Liver (tissue), 9 donors: ENCODE results near the gene TAS1R1. TPM values are rescaled to one million over a fixed set of nuclear protein-coding genes. Genes with fewer than 3 reads are reported as not detected.

Experiments
- DNase-seq: peaks from one replicate; pipeline ENCODE4 v3.0.0-alpha.2; 2017; ENCODE audit warnings: low spot score
- H3K27ac ChIP-seq, 2 donors: one replicate each; pipeline ENCODE4 v1.7.0; 2013; ENCODE audit warnings: inconsistent platforms in 2 of 2, low read length in 2 of 2, control low read depth in 1 of 2, low read depth in 1 of 2, mild to moderate bottlenecking in 1 of 2
- H3K27me3 ChIP-seq, 4 donors: one replicate each; pipeline versions ENCODE4 v1.6.1 to v1.7.0; 2013; ENCODE audit warnings: low read length in 3 of 4, inconsistent platforms in 1 of 4, mild to moderate bottlenecking in 1 of 4, moderate library complexity in 1 of 4; ENCODE audit not compliant: control insufficient read depth in 4 of 4, insufficient read depth in 4 of 4
- H3K36me3 ChIP-seq, 4 donors: one replicate each; pipeline versions ENCODE4 v1.6.1 to v1.7.0; 2013; ENCODE audit warnings: low read length in 3 of 4, mild to moderate bottlenecking in 3 of 4, low read depth in 1 of 4, moderate library complexity in 1 of 4; ENCODE audit not compliant: control insufficient read depth in 4 of 4, insufficient read depth in 3 of 4
- H3K4me1 ChIP-seq, 4 donors: one replicate each; pipeline versions ENCODE4 v1.6.1 to v1.7.0; 2013; ENCODE audit warnings: low read length in 3 of 4, mild to moderate bottlenecking in 3 of 4, moderate library complexity in 1 of 4; ENCODE audit not compliant: control insufficient read depth in 4 of 4, insufficient read depth in 4 of 4
- H3K4me3 ChIP-seq, 3 donors: one replicate each; pipeline versions ENCODE4 v1.6.1 to v1.7.0; 2013; ENCODE audit warnings: low read length in 3 of 3, control low read depth in 1 of 3, low read depth in 1 of 3, mild to moderate bottlenecking in 1 of 3
- H3K9ac ChIP-seq, 2 donors: one replicate each; pipeline ENCODE4 v1.7.0; 2013; ENCODE audit warnings: low read length in 2 of 2, mild to moderate bottlenecking in 2 of 2, moderate library complexity in 2 of 2, control low read depth in 1 of 2, low read depth in 1 of 2
- H3K9me3 ChIP-seq, 4 donors: one replicate each; pipeline versions ENCODE4 v1.6.1 to v1.7.0; 2013; ENCODE audit warnings: low read length in 3 of 4; ENCODE audit not compliant: control insufficient read depth in 4 of 4
- ATF3 ChIP-seq: IDR thresholded peaks from 2 replicates; pipeline ENCODE4 v1.6.1; 2016; ENCODE audit warnings: antibody characterized with exemption
- EGR1 ChIP-seq, 2 donors: IDR thresholded peaks; 2 replicates each; pipeline ENCODE4 v1.6.1; 2016 to 2018; ENCODE audit warnings: antibody characterized with exemption in 2 of 2, low read depth in 2 of 2
- FOXA1 ChIP-seq: IDR thresholded peaks from 2 replicates; pipeline ENCODE4 v1.6.1; 2016; ENCODE audit warnings: antibody characterized with exemption
- FOXA2 ChIP-seq: IDR thresholded peaks from 2 replicates; pipeline ENCODE4 v1.6.1; 2016; ENCODE audit warnings: antibody characterized with exemption
- GABPA ChIP-seq, 2 donors: IDR thresholded peaks in 1 of 2; conservative IDR thresholded peaks in 1 of 2; 2 replicates each; pipeline ENCODE4 v1.6.1; 2016; ENCODE audit warnings: antibody characterized with exemption in 2 of 2, mild to moderate bottlenecking in 1 of 2, moderate library complexity in 1 of 2
- HNF4A ChIP-seq, 2 donors: conservative IDR thresholded peaks; 2 replicates each; pipeline ENCODE4 v1.6.1; 2016; ENCODE audit warnings: antibody characterized with exemption in 2 of 2, mild to moderate bottlenecking in 2 of 2
- HNF4G ChIP-seq: IDR thresholded peaks from 2 replicates; pipeline ENCODE4 v1.6.1; 2016; ENCODE audit warnings: antibody characterized with exemption
- JUND ChIP-seq, 2 donors: IDR thresholded peaks; 2 replicates each; pipeline ENCODE4 v1.6.1; 2016; ENCODE audit warnings: antibody characterized with exemption in 2 of 2
- NR2F2 ChIP-seq: IDR thresholded peaks from 2 replicates; pipeline ENCODE4 v1.6.1; 2016; ENCODE audit warnings: antibody characterized with exemption
- RAD21 ChIP-seq, 2 donors: IDR thresholded peaks; 2 replicates each; pipeline ENCODE4 v1.6.1; 2016; ENCODE audit warnings: antibody characterized with exemption in 2 of 2, mild to moderate bottlenecking in 2 of 2
- RXRA ChIP-seq, 2 donors: IDR thresholded peaks; 2 replicates each; pipeline ENCODE4 v1.6.1; 2017 to 2018; ENCODE audit warnings: antibody characterized with exemption in 2 of 2, mild to moderate bottlenecking in 1 of 2
- SP1 ChIP-seq: IDR thresholded peaks from 2 replicates; pipeline ENCODE4 v1.6.1; 2018; ENCODE audit warnings: antibody characterized with exemption, mild to moderate bottlenecking
- TAF1 ChIP-seq: conservative IDR thresholded peaks from 2 replicates; pipeline ENCODE4 v1.6.1; 2016; ENCODE audit warnings: antibody characterized with exemption, mild to moderate bottlenecking
- YY1 ChIP-seq: IDR thresholded peaks from 2 replicates; pipeline ENCODE4 v1.6.1; 2016; ENCODE audit warnings: antibody characterized with exemption, mild to moderate bottlenecking
- ZBTB33 ChIP-seq: IDR thresholded peaks from 2 replicates; pipeline ENCODE4 v1.6.1; 2016; ENCODE audit warnings: antibody characterized with exemption
- WGBS: extraction: QIAGEN DNeasy Blood & Tissue Kit; methylation state at CpG from one replicate; pipeline ENCODE4 v1.1.7; 2013; 5-methylcytosine and 5-hydroxymethylcytosine counted together
- polyA plus RNA-seq, 2 donors: library from polyadenylated mRNA; stranded (reverse) in 1 of 2; unstranded in 1 of 2; fragments of 200-250 nt in 1 of 2; fragments of >200 nt in 1 of 2; fragmentation: Nextera tagmentation in 1 of 2; extraction: Ambion mirVana in 1 of 2; gene quantifications; one replicate each; pipeline versions ENCODE4 v1.2.1 to v1.2.3, GENCODE V29; 2013 to 2015
- total RNA-seq, 2 donors: library from RNA; depleted of rRNA; stranded (reverse); fragments of >200 nt; gene quantifications; one replicate each; pipeline ENCODE4 v1.2.3, GENCODE V29; 2014
- TF ChIP-seq, protein P1 (sequence below): IDR thresholded peaks from 2 replicates; pipeline ENCODE4 v1.6.1; 2016; ENCODE audit warnings: antibody characterized with exemption, mild to moderate bottlenecking
- TF ChIP-seq, protein P2 (sequence below): fragments of 150-350 bp; IDR thresholded peaks from 2 replicates; pipeline ENCODE4 v1.5.1; 2017; ENCODE audit warnings: improper control_type of control experiment, low read depth, low read length; ENCODE audit not compliant: missing input control
- donor health status: healthy.
- donor health status: healthy.
- donor health status: healthy.
- donor health status: healthy.
- donor health status: healthy.

TAS1R1 gene
- total and polyA plus RNA-seq, 4 donors: not detected

DNA sequence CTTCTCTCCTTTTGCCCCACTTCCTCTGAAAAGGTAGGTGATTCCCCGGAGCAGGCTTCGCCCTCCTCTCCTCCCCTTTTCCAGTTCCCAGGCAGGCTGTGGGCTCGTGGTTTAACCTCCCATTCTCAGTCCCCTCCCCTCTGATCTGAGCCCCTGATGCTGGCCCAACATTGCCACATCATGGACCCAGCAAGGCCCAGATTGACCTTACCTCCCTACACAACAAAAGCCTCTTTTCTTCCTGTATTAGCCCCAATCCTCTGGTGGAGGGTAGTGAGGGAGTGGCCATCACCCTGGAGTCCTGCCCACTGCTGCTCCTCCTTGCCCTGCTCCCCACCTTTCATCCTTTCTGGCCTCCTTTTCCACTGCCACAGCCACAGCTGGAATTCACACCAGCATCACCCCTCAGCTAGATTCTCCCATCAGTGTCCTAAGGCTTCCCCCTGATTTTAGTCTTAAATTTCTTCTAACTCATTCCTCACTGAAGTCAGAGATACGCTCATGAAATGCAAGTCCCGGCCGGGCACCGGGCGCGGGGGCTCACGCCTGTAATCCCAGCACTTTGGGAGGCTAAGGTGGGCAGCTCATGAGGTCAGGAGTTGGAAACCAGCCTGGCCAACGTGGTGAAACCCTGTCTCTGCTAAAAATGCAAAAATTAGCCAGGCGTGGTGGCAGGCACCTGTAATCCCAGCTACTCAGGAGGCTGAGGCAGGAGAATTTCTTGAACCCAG lies 17.7 kb downstream of the TAS1R1 start:
- H3K9ac ChIP-seq: no peak overlapping the region

More for the DNA sequence above, 17.7 kb downstream of the TAS1R1 start:
- Histone ChIP-seq H3K4me3 (no peak overlapping the region), H3K9me3 (no peaks in the 10 kb centered on the region), H3K27me3 (no peaks in the 10 kb centered on the region), H3K36me3 (no peaks in the 10 kb centered on the region), H3K4me1 (peaks cover 0 to under 1% (median 0%) of the 10 kb centered on the region in 4 donors), H3K27ac (no peak overlapping the region)
- no peak for DNase-seq
- TF ChIP-seq GABPA (IDR thresholded peaks at IDR 0.05 in 1 of 2, conservative IDR thresholded peaks at IDR 0.05 in 1 of 2) (no peak), FOXA2 (no peak), HNF4G (no peak), EGR1 (IDR thresholded peaks at IDR 0.05; ENCODE audit: low read depth in 2 of 2) (no peak), HNF4A (conservative IDR thresholded peaks at IDR 0.05) (no peak), JUND (IDR thresholded peaks at IDR 0.05) (no peak), ATF3 (no peak), RXRA (IDR thresholded peaks at IDR 0.05) (no peak), FOXA1 (no peak), ZBTB33 (no peak), TAF1 (no peak), SP1 (no peak), YY1 (no peak), NR2F2 (no peak), RAD21 (IDR thresholded peaks at IDR 0.05) (no peak)
- TF ChIP-seq, protein P1, sequence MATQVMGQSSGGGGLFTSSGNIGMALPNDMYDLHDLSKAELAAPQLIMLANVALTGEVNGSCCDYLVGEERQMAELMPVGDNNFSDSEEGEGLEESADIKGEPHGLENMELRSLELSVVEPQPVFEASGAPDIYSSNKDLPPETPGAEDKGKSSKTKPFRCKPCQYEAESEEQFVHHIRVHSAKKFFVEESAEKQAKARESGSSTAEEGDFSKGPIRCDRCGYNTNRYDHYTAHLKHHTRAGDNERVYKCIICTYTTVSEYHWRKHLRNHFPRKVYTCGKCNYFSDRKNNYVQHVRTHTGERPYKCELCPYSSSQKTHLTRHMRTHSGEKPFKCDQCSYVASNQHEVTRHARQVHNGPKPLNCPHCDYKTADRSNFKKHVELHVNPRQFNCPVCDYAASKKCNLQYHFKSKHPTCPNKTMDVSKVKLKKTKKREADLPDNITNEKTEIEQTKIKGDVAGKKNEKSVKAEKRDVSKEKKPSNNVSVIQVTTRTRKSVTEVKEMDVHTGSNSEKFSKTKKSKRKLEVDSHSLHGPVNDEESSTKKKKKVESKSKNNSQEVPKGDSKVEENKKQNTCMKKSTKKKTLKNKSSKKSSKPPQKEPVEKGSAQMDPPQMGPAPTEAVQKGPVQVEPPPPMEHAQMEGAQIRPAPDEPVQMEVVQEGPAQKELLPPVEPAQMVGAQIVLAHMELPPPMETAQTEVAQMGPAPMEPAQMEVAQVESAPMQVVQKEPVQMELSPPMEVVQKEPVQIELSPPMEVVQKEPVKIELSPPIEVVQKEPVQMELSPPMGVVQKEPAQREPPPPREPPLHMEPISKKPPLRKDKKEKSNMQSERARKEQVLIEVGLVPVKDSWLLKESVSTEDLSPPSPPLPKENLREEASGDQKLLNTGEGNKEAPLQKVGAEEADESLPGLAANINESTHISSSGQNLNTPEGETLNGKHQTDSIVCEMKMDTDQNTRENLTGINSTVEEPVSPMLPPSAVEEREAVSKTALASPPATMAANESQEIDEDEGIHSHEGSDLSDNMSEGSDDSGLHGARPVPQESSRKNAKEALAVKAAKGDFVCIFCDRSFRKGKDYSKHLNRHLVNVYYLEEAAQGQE: no peak
- TF ChIP-seq, protein P2, sequence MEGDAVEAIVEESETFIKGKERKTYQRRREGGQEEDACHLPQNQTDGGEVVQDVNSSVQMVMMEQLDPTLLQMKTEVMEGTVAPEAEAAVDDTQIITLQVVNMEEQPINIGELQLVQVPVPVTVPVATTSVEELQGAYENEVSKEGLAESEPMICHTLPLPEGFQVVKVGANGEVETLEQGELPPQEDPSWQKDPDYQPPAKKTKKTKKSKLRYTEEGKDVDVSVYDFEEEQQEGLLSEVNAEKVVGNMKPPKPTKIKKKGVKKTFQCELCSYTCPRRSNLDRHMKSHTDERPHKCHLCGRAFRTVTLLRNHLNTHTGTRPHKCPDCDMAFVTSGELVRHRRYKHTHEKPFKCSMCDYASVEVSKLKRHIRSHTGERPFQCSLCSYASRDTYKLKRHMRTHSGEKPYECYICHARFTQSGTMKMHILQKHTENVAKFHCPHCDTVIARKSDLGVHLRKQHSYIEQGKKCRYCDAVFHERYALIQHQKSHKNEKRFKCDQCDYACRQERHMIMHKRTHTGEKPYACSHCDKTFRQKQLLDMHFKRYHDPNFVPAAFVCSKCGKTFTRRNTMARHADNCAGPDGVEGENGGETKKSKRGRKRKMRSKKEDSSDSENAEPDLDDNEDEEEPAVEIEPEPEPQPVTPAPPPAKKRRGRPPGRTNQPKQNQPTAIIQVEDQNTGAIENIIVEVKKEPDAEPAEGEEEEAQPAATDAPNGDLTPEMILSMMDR: no peak
- WGBS: 80% methylated on average over 12 of the region's 12 CpGs
